HG02852 (cell line): ENCODE data around the gene CELA3B.
A peak's percentile ranks its signal among the peaks of the same experiment; 100 is the strongest.
"Not testable (repeated sequence)": the region's sequence is repeated elsewhere in the genome, so short reads cannot be mapped to it uniquely, and the experiment has no call there.

Experiments
- ATAC-seq: cut with Tn5 transposase; IDR thresholded peaks from one replicate; pipeline ENCODE4 v1.9.1; 2021; ENCODE audit warnings: mild to moderate bottlenecking, moderate library complexity; ENCODE audit not compliant: unreplicated experiment

CELA3B gene, protein sequence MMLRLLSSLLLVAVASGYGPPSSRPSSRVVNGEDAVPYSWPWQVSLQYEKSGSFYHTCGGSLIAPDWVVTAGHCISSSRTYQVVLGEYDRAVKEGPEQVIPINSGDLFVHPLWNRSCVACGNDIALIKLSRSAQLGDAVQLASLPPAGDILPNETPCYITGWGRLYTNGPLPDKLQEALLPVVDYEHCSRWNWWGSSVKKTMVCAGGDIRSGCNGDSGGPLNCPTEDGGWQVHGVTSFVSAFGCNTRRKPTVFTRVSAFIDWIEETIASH

DNA sequence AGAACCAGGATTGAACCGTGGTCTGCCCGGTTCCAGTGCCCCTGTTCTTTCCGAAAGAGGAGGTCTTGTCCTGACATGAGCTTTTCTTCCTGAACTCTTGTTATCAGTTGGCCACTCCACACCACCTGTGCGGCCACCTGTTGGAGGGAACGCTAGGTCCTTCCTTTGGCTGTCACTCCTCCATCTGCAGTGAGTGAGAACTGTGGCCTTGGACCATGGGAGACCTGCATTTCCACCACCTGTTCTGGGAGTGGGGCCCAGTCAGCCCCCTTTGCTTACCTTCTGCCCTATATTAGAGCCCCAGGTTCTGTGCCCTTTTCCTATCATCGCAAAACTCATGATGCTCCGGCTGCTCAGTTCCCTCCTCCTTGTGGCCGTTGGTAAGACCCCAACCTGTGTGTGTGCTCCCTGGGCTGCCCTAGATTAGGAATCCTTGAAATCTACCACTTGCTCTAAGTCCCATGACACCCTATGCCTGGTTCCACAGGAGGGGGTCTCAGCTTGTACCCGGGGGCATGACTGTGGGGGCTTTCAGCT, at the start of gene CELA3B:
Gene CELA3B, plus strand, starts transcription at position 320 of the 537 bp plus-strand sequence. Its CDS starts 18 bp downstream, at position 338.
- not testable (repeated sequence) for ATAC-seq

DNA sequence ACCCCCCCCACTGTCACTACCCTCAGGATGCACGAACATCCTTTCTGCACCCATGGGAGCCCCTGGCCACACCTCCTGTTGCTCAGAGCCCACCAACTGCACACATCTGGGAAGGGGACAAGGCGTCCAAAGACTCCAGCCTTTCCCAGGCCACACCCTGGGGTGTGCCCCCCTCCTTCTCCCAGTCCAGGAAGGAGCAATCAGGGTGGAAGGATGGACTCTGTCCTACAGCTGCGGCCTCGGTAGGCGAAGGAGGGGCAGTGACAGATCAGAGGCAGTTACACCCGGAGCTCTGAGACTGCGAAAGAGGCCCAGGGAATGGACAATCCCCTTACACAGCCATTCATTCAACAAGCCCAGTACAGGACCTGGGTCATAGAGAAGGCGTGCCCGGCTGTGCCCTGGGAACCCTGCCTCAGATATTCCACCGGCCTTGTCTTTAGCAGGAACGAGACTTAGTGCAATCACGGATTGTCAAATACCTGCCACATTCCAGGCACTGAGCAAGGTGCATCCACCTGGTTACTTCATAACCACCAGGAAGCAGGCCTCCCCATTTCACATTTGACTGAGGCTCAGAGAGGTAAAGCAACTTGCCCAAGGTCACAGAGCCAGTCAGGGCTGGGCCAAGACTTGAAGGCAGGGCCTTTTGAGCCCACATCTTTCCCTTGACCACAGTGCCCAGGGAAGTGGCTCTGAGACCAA, 49.1 kb upstream of the CELA3B start:
- ATAC-seq: no peak

DNA sequence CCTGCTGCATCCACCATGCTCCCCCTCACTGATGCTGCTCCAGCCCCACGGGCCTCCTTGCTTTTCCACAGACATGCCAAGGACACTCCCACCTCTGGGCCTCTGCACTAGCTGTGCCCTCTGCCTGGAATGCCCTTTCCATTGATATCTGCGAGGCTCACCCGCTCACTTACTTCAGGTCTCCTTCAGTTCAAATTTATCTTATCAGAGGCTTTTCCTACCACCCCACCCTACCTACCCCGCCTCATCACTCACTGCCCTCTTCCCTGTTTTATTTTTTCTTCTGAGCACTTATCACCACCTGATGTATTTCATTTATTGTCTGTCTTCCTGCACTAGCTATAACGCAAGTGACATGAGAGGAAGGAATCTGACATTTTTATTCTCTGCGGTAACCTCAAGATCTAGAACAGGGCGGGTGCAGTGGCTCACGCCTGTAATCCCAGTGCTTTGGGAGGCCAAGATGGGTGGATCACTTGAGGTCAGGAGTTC, 46.7 kb upstream of the CELA3B start:
- no peak for ATAC-seq

DNA sequence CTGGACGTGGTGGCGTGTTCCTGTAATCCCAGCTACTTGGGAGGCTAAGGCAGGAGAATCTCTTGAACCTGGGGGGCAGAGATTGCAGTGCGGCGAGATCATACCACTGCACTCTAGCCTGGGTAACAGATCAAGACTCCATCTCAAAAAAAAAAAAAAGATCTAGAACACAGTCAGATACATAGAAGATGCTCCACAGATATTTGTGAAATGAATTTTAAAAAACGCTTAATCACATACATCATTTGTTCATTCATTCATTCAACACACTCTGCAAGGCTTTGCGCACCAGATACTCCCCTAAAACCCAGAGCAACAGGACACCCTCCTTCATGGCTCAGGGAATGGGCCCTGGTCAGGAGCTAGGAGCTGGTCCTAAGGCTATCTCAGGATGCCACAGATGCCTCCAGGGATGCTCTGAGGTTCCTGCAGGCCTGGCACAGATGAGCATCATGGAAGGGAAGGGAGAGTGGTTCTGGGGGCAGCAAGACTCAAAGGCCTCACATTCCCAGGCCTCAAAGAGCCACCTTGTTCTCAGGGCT, 46.1 kb upstream of the CELA3B start:
- ATAC-seq: no peak

DNA sequence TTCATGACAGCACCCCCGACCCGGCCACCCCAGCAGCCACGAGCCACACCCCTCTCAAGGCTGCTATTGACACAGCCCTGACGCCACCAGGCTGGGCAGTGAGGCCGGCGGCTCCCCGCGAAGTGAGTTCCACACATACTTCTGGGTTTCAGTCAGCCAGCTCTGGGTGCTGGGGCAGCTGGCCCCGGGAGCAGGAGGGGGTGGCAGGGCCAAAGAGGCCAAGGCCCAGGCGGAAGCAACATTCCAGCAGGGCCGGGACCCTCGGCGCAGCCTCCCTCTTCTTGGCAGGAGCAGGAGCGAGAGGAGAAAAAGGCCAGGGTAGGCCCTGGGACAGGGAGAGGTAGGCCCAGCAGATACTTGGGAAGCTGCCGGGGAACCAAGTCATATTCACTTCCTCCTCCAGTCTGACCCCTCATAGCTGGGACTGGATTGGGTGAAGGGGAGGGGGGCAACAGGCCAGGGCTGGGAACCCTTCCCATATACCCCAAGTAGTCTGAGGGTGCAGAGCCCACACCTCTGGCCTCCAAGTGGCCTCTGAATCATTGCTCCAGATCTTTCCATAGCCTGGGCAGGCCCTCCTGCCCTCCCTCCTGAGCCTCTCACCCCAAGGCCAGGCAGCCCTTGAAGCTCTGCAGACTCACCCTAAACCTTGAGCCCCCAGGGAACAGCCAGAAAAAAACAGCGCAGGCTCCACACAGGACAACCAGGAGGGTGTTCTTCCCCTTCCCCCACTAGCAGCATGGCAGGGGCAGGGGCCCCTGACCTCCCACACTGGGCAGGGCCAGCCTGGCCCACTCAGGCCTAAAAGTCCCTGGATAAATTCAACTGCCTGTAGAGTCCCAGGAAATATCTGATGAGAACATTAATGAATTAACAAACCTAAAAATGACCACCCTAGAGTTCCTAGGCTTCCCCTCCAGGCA, 45.4 kb upstream of the CELA3B start:
- ATAC-seq: no peak

DNA sequence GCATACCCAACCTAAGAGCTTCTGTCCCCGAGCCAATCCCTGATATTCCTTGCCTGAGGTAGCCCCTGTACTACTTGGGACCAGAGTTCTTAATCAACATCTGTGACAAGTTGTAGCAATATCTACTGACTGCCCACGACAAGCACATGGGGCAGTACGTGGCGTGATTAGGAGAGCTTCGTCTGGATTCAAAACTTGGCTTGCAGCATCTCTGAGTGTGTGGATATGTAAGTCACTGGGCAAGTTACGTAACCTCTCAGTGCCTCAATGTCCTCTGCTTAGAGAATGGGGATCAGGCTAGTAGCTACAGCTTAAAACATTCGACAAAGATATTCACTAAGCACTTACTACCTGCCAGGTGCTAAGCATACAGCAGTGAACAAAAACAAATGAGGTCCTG, 44.7 kb upstream of the CELA3B start:
- ATAC-seq: no peak

DNA sequence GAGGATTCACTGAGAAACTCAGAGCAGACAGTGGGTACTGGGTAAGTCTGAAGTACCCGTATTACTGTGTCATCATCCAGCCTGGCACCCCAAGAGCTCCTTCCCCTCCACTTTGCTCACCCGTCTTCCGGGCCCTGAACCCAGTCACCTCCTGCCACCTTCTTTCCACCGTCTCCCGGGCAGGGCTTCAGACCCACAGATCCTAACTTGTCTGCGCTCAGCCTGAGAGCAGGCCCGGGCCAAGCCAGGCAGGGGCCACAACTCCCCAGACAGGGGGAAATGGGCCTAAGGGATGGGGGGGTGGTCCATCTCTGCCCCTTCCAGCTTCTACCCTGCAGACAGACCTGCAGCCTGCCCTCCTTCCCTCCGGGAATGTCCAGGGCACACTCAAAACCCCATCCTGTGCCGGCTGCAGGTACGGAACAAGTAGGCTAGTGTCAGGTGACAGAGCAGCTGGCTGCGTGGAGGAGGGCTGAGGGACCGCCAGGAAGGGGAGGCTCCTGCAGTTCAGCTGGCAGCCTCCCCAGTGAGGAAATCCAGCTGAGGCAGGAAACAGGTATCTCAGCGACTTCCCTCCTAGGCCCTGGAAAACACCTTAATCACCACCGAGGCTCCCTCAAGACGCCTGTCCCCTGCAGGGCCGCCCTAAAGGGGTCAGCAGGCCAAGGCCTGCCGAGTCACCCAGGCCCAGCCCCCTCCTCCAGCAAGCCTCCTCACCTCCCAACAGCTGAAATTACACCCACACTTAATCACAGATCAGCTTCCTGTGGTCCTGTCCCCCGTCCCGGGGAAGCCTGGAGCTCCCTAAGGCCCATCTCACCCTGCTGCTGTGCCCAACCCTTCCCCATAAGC, 43.2 kb upstream of the CELA3B start:
- no peak for ATAC-seq

DNA sequence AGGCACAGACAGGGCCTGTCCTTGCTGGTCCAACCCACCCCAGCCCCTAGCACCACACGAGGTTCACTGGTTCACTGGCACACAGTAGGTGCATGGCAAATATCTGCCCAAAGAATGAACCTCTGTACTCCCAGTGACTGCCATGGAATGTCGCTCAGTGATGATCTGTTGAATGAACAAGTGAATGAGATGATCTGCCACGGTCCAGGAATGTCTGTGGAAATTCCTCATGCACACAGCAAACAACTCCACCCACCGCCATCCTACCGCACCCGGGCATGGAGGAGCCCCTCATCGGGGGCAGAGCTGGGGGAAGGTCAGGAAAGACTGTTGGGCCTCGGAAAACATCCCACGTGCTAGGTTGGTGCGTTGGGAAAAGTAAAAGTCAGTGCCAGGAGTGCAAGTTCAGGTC, 41.4 kb upstream of the CELA3B start:
- ATAC-seq: no peak

DNA sequence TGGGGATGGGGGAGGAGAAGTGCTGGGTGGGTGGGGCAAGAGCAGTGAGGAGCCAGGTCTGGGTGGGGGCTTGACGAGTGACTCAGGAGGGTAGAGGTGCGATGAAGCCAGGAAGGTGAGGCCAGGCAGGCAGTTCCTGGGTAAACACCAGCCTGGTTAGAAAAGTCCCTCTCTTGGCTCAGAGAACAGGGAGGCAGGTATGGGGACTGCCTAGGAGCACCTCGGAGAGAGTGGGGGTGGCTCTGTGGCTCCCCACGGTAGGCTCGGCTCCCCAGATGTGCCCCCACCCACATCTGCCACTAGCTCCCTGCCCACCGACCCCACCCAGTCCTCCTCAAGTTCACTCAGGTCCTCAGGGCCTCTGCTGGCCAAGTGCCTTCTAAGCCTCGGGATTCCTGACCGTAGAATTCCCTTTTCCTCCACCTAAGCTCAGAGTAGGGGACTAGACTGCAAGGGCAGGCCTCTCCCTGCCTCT, 40.9 kb upstream of the CELA3B start:
- no peak for ATAC-seq

DNA sequence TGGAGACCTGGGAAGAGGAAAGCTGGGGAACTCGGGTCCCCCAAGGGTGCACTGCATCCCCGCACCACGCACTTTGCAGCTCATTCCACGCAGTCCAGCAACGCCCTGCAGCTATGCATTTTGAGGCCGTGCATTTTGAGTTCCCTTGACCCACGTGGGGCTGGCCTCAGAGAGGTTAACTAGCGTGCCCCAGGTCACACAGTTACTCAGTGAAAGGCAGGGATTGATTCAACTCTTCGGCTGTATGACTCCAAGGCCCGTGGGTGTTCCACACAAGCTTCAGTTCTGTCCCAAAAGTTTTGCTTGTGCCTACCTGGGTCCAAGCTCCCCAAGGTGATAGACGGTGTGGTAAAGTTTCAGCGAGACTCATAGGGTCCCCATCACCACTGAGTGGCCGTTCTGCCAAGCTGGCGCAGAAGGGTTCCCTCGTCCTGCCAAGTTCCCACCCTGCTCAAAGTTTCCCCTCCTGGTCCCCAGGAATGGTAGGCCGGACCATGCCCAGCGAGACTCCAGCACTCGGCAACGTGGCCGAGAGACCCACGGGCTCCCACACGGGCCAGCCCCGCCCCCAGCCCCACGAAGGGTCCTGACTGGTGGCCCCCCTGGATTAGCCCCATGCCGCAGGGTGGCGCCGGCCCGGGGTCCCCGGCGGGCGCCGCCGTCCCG, 40.3 kb upstream of the CELA3B start:
- ATAC-seq: peak; percentile 22

DNA sequence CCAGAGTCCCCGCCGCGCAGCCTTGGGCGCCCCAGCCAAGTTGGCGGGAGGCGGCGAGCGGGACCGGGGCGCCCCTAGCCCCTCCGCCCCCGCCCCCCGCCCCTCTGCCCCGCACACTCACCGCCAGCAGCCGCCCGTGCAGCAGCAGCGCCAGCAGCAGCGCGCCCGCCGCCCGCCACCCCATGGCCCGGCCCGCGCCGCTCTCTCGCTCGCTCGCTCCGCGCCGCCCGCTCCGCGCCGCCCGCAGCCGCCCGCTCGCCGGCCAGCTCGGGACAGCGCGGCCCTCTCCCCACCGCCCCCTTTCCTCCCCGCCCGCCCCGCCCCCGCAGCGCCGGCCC, 39.8 kb upstream of the CELA3B start, which contains the start of gene HSPG2:
Gene HSPG2, minus strand, starts transcription at position 277 of the 338 bp plus-strand sequence. Its CDS starts 93 bp downstream, at position 184.
- ATAC-seq: no peak

DNA sequence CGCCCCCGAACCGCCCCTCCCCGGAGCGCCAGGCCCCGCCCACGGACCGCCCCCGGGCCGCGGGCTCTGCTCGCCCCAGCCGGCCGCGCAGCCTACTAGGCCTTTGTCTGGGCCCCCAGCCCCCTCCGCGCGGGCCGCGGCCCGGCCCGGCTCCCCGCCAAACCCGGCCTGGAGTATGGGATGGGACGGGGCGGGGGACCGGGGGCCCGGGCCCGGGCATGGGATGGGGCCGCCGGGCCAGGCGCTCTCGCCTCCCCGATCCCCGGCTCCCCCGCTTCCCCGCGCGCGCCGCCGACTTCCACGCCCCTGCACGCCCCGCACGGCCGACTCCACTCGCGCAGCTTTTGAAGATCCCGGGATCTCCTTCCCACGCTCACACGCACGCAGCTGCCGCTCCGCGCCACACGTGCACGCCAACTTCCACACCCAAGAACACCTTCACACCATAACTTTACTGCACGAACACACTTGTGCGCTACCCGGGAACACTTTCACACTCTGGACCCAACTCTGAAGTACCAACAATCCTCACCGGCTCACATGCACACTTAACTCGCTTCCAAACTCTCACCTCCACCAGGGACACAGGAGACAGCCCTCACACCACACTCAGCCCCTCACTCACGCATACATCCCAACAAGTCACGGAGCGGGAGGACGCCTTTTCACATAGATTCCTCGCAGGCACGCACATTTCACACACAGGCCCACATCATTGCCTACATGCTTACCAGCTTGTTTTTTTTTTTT, 39.3 kb upstream of the CELA3B start:
- peak; percentile 65 for ATAC-seq

DNA sequence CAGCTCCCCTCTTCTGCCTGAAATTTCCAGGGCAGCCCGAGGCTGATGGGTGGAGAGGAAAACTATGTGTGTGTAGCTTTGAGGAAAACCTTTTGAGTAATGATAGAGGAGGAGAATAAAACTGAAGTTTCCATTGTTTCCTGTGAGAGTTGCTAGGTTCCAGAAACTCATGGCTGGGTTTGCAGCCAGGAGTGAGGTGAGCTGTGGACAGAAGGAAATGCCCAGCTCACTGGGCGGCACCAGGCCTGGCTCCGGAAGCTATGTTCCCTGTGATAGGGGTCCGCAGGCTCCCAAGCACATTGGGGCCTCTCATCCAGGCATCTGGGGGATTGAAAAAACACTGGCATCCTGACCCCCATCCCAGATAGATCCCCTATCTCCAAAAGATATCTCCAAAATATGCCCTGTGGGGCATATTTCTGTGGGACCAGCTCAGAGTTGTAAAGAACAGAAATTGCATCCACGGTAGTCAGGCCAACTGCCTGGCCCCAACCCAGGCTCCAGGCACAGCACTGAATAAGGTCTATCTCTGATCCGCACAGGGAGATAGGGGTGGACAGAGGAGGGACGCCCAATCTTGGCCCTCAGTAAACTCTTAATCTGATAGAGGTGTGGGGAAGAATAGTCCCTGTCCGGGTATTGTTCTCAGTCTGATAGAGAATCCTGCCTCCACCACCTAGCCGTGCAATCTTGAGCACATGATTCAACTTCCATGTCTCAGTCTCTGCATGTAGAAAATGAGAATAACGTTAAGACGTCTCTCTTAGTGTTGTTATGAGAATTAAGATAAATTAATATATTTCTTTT, 37.9 kb upstream of the CELA3B start:
- ATAC-seq: no peak

DNA sequence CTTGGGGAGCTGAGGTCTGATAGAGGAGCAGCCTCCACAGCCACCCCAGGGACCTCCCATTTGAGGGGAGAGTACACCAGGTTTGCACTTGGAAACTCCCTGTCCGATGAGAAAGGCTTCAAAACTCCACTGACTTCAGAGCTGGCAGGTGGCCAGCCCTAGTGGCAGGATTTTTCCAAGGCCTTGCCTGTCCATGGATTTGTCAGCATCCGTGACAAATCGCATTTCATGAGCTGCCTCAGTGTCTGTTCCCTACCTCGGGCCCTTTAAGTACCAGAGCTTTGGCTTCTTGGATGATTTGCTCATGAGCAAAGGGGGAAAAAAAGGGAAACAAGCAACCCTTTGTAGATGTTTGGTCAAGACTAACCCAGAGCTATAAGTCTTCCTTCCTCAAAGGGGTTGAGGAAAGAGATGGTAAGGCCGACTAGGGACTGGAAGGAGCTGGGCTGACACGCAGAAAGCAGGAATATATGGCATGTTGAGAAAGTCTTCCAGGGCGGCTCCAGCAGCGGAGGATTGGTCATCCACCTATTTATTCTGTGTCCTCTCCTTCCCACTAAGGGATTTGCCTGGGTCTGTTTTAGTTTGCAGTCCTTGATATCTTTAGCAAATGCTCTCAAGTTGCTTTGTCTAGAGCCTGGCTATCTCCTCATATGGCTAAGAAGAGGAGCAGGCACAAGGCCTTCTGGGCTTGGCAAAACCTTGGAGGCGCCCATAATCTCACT, 37.0 kb upstream of the CELA3B start:
- ATAC-seq: no peak

DNA sequence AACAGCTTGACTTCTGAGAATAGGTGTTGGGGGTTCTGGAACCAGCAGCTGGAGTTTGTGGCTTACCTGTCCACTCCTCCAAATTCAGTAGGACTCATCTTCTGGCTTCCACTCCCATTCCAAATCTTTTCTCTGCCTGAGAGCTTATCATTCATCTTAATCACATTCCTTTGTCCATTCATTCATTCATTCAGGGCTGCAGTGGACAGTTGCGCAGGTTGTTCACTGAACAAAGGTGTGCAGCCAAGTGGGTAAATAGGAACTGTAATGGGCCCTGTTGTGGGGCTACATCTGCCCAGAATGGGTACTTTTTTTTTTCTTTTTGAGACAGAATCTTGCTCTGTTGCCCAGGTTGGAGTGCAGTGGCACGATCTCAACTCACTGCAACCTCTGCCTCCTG, 36.3 kb upstream of the CELA3B start:
- no peak for ATAC-seq

DNA sequence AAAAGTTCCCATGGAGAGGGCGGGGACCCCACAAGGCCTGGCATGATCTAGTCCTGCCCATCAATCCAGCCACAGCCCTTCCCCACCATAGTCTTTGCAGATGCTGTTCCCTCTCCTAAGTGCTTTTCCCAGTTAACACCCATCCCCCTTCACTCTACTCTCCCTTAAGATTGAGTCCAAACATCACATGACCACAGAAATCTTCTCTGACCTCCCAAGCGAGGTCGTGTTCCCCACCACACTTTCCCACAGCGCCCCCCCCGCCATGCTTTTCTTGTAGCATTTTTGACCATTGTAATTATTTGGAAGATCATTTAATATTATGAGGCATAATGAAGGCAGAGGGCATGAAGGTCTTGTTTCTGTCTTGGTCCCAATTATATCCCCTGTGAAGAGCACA, 35.5 kb upstream of the CELA3B start:
- no peak for ATAC-seq

DNA sequence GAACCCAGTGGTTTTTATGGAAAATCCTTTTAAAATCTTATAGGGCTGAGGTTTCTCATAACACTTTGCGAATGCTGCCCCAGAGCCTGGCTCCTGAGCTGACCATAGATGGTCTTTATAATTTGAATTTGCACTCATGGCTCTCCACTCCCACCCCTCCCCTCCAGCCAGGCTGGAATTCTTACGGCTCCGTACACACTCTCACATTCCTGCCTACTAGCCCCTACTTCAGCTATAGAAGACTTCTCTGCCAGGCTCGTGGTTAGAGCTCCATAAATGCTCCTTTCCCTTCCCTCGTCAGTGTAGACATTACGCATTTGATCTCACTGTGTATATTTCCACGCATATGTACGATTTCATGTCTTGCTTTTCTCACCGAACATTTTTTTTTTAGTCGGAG, 34.4 kb upstream of the CELA3B start:
- ATAC-seq: no peak
